Measurements from ENCODE around the gene WDR62.
A peak's percentile ranks its signal among the peaks of the same experiment; 100 is the strongest.
"Not testable (repeated sequence)": the region's sequence is repeated elsewhere in the genome, so short reads cannot be mapped to it uniquely, and the experiment has no call there.

The WDR62 gene

DNA sequence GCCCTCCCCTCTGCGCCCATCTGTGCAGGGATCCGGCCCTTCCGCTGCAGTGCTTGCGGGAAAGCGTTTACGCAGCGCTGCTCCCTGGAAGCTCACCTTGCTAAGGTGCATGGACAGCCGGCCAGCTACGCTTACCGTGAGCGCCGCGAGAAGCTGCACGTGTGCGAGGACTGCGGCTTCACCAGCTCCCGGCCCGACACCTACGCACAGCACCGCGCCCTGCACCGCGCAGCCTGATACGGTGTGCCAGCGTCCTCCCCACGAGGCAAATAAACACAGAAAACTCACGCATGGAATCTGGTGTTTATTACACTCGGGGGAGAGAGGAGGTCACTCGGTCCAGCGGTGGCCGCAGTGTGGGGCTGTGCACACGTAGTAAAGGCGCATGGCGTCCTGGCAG is 58.7 kb downstream of the WDR62 start:
- DNase-seq, result no peak

- DNase-seq, result peak; percentile 43
These were observed 59.4 kb downstream of the WDR62 start for GRCh38 chr19:36113894-36114720.

GRCh38 chr19:36114721-36115452 is 60.2 kb downstream of the WDR62 start, which contains the start of gene POLR2I:
Gene POLR2I, minus strand, starts transcription at chr19:36114875. Its CDS starts 19 bp downstream, at chr19:36114856.
- peak; percentile 98 for DNase-seq

DNA sequence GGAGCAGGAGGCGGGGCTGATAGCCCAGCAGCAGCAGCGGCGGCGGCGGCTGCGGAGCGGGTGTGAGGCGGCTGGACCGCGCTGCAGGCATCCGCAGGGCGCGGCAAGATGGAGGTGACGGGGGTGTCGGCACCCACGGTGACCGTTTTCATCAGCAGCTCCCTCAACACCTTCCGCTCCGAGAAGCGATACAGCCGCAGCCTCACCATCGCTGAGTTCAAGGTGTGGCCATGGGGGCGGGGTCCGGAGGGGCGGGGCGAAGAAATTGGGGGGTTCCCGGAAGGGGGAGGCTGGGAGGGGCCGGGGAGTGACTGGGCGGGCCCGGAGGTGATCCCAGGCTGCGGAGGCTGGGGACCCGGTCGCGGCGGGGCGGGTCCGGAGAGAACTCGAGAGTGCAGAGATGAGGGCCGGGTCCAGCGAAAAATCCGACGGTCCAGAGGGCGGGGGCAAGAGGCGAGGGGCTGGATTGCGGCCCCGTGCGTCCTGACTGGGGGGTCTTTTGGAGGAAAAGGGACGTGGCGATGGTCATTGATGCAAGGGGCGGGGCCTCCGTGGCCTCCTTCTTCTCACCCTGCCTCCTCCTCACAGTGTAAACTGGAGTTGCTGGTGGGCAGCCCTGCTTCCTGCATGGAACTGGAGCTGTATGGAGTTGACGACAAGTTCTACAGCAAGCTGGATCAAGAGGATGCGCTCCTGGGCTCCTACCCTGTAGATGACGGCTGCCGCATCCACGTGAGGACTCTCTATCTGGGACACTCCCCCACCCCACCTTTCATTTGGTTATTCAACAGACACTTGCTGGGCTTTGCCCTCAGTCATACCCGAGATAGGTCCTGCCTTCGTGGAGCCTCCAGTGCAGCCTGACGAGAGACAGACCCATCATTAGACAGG is 61.0 kb downstream of the WDR62 start, which contains the start of gene TBCB:
Gene TBCB (plus strand): TSS at position 16 of the 891 bp plus-strand sequence. CDS start 93 bp downstream, at position 109.
- DNase-seq, result peak; percentile 94

- DNase-seq, result no peak
These were observed 61.6 kb downstream of the WDR62 start for GRCh38 chr19:36116344-36116637.

DNA sequence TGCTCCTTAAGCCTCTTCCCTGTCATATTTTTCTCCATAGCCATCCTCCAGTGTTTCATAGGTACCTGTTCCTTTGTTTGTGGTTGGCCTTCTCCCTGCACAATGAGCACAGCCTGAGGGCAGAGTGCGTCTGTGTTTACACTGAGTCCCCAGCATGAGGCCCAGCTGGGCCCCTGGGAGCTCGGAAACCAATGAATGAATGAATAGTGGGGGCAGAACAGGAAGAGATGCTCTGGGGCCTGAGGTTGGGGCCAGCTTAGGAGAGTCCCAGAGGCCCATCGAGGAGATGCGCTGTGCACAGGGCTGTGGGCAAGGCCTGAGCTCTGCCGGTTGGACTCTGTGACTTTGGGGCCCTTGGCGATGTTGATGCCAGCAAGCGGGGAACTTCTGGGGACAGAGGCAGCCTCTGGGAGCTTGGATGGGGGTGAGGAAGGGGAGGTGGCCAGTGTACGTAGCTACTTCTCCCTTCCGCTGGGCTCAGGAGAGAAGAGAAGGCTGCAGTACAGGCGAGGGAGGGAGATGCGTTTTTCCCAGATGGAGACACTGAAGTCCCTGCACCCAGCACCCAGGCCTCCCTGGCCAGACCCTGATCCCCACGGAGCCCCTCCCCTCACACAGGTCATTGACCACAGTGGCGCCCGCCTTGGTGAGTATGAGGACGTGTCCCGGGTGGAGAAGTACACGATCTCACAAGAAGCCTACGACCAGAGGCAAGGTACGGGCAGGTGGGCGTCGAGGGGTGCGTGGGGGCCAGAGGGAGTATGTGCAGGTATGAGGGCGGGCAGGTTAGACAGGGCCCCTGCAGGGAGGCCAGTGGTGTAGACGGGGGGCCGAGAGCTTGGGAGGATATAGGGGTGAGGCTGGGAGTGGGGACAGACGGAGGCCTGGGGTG is 65.6 kb downstream of the WDR62 start:
- no peak for DNase-seq

DNA sequence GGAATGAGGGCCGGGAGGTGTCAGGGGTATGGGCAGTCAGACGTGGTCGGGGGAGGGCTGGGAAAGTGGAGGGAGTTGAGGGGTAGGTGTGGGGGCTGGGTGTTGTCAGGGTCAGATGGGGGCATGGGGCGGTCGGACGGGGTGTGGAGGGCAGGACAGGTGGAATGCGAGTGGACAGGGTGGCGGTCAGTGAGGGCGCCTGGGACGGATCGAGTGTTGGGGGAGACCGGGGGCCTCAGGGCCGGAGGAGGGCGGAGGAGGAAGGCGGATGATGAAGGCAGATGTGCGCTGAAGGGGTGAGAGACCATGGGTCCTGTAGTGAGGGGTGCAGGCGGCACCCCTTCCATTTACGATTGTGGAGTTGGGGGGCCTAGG is 66.3 kb downstream of the WDR62 start:
- no peak for DNase-seq

DNA sequence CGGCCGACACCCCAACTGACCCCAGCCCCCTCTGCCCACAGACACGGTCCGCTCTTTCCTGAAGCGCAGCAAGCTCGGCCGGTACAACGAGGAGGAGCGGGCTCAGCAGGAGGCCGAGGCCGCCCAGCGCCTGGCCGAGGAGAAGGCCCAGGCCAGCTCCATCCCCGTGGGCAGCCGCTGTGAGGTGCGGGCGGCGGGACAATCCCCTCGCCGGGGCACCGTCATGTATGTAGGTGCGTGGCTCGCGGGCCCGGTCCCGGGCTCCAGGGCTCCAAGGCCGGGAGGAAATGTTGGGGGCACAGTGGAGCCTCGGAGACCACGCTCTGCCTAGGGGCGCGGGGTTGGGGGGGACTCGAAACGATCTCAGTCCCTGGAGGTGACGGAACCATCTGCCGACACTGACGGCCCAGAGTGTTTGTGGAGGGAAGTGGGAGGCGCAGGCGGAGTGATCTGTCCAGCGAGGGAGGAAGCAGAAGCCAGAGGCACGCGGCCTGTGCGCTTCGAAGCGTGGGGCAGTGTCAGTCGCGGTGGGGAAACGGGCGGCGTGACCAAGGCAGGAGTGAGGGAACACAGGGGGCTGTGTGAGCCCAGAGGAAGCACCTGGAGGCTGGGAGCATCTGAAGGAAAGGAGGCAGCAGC is 66.9 kb downstream of the WDR62 start:
- DNase-seq, result no peak

DNA sequence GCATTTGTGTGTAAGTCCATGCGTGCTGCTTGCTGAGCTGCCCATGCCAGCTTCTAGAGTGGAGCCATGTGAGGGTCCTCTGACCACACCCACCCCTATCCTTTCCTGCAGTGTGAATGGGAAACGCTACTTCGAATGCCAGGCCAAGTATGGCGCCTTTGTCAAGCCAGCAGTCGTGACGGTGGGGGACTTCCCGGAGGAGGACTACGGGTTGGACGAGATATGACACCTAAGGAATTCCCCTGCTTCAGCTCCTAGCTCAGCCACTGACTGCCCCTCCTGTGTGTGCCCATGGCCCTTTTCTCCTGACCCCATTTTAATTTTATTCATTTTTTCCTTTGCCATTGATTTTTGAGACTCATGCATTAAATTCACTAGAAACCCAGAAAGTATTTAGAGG is 70.9 kb downstream of the WDR62 start:
- DNase-seq, result no peak

DNA sequence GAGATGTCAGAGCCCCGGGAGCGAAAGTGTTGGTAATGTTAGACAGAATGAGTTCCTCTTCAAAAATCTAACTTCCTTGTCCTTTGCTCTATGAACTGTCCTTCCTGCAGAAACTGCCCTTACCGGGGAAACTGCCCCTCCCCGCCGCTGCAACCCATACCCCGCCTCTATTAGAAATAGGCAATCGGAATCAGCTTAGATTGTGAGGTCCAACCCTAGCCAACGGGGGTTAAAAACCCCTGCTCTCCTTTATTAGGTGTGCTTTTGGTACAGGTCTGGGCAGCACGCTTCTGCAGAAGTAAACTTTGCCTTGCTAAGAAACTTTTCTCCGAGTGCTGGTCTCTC is 73.7 kb downstream of the WDR62 start:
- DNase-seq, result peak; percentile 20

- DNase-seq, result not testable (repeated sequence)
These were observed 76.5 kb downstream of the WDR62 start for GRCh38 chr19:36131221-36131620.

DNA sequence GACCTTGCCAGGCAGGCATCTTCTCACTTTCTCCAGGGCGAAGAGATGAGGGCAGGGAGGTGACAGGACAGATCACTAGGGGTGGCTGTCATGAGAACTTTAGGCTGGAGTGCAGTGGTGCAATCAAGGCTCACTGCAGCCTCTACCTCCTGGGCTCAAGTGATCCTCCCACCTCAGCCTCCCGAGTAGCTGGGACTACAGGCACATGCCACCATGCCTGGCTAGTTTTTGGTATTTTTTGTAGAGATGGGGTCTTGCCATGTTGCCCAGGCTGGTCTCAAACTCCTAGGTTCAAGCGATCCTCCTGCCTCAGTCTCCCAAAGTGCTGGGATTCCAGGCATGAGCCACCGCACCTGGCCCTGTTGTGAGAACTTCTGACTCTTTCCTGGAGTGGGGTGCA is 80.2 kb downstream of the WDR62 start:
- not testable (repeated sequence) for DNase-seq

- DNase-seq, result peak; percentile 25
These were observed 82.4 kb downstream of the WDR62 start for GRCh38 chr19:36136964-36137686.

- no peak for DNase-seq
These were observed 84.4 kb downstream of the WDR62 start for GRCh38 chr19:36139120-36139472.

DNA sequence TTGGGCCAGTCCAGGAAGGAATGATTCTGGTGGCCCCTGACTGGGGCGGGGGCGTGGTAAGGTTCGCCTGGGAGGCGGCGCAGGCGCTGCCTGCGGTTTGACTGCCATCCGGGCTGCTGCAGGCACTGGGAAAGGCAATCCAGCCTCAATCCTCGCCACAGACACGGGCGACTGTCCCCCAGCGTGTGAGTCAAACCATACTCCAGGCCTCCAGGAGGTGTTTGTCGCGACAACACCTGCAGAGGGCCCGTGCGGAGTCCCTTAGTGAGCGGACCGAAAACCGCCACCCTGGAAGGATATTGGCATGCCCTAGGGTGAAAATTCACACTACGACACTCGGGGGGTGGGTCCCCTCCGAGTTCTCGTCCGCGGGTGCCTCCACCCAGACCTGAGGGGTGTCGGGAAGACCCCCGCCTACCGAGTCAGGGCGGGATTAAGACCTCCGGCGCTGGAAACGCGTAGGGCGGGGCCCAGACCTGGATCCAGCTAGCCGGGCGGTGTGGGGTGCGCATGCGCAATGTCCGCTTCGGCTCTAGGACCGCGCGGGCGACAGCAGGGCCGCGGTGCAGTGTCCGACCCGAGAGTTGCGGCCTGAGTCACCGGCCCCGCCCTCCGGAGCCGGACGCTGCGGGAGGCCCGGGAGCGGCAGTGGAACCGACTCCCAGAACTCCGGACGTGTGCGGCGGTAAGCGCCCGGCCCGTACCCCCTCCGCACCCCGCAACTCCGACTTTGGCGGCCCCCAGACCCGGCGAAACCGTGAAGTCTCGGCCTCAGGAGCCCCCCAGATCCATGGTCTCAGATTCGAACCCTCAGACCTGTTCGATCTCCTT is 85.0 kb downstream of the WDR62 start, which contains the start of gene CAPNS1:
Gene CAPNS1 (plus strand): TSS at position 594 of the 831 bp plus-strand sequence. CDS start 946 bp downstream, outside the sequence.
- peak; percentile 96 for DNase-seq

GRCh38 chr19:36140304-36141038 is 85.8 kb downstream of the WDR62 start:
- DNase-seq, result peak; percentile 68

DNA sequence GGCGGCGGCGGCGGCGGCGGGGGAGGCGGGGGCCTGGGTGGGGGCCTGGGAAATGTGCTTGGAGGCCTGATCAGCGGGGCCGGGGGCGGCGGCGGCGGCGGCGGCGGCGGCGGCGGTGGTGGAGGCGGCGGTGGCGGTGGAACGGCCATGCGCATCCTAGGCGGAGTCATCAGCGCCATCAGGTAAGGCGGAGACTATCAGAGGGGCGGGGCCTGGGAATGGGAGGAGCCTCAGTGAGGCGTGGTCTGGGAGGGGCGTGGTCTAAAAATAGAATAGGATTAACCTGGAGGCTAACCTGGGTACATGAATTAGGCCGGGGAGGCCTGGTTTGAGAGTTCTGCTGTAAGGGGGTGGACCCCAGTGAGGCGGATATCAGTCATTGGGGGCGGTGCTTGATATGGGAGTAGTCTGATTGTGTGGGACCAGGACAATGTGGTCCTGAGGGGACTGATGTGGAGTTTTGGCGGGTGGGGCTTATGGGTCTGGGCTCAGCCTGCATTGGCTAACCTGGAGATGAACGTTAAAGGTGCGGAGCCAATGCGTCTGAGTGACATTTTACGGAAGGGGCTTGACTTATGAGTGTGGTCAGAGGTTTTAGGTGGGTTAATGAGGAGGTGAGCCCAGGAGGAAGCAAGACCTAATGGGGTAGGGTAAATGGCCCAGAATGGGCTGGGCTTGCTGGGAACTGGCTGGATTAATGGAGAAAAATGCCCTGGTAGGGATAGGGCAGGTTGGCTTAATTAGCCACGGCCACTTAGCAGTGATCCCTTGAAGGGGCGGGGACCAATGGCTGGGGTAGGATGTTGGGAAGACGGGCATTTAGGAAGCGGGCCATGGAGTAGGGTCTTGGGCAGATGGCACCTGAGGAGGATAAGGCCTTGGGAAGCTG is 86.6 kb downstream of the WDR62 start:
- peak; percentile 89 for DNase-seq

DNA sequence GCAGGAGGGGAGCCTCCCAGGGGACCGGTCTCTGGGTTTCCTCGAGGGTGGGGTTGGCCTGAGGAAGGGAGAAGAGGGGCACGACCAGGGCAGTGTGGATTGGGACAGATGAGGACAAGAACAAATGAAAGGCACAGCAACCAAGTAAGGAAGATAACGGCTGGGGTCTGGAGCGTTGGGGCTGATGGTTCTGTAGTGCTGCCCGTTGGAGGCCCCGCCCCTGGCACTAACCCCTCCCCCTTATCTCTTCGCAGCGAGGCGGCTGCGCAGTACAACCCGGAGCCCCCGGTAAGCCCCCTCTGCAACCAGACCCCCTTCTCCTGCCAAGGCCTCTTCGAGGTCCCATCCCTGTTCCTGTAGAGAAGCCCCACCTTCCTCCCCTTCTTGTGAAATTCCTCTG is 87.3 kb downstream of the WDR62 start:
- DNase-seq, result no peak

Data from stimulated activated CD4-positive, alpha-beta T cell treated with anti-CD3 and anti-CD28 coated beads, Interleukin-15, amount 100 ng/mL, for 24 hours (primary cell).